Measurements from ENCODE around the gene COL10A1.
A peak's percentile ranks its signal among the peaks of the same experiment; 100 is the strongest.

COL10A1 gene

GRCh38 chr6:116154887-116155286, 29.0 kb upstream of the COL10A1 start (continued):
- no peak for TF ChIP-seq ZXDB (tag by site-specific recombination; IDR thresholded peaks at IDR 0.05)
- no peak for TF ChIP-seq ZNF514 (tag by site-specific recombination; IDR thresholded peaks at IDR 0.05)
- no peak for TF ChIP-seq ZNF19 (tag by site-specific recombination; IDR thresholded peaks at IDR 0.05; ENCODE audit: low read depth)
- TF ChIP-seq ZIC2 (tag by site-specific recombination; IDR thresholded peaks at IDR 0.05), result no peak
- no peak for TF ChIP-seq ZNF473 (tag by site-specific recombination; IDR thresholded peaks at IDR 0.05)
- TF ChIP-seq PRDM10 (tag by site-specific recombination; IDR thresholded peaks at IDR 0.05), result no peak

GRCh38 chr6:116152620-116153019, 26.7 kb upstream of the COL10A1 start:
- H3K4me3 ChIP-seq (ENCODE audit: low read depth, low read length), result no peak overlapping the region
- no peaks in the 10 kb centered on the region for H3K36me3 ChIP-seq (ENCODE audit: control insufficient read depth in 2 of 2, insufficient read depth in 1 of 2, low read length in 2 of 2)
- POLR2A ChIA-PET, result no interaction called here
- H3K9me3 ChIP-seq (ENCODE audit: control insufficient read depth, insufficient read depth, low read depth, low read length), result no peaks in the 10 kb centered on the region
- TF ChIP-seq ZNF544 (tag by site-specific recombination; IDR thresholded peaks at IDR 0.05) (no peak), FEZF1 (tag by site-specific recombination; IDR thresholded peaks at IDR 0.05) (0 out of 2 replicates have a peak, but pooled peaks have one; percentile 19), ZNF561 (tag by site-specific recombination; IDR thresholded peaks at IDR 0.05; ENCODE audit: borderline replicate concordance) (no peak), GLI4 (tag by site-specific recombination; IDR thresholded peaks at IDR 0.05) (no peak), ATF2 (tag by site-specific recombination; IDR thresholded peaks at IDR 0.05; ENCODE audit: low read depth) (no peak), ZNF513 (tag by site-specific recombination; IDR thresholded peaks at IDR 0.05) (no peak), ZNF843 (tag by site-specific recombination; IDR thresholded peaks at IDR 0.05) (no peak), PRDM6 (tag by site-specific recombination; IDR thresholded peaks at IDR 0.05) (peak; percentile 66)
- H3K27ac ChIP-seq (ENCODE audit: extremely low read depth, low read depth, low read length), result no peak overlapping the region
- H3K4me1 ChIP-seq (ENCODE audit: control insufficient read depth, insufficient read depth, low read length), result peaks cover 3% of the 10 kb centered on the region; the same call in 1 of the 2 replicates
- CTCF ChIA-PET, result no interaction called here

Data from HEK293 (cell line).